HG03575 (cell line): ENCODE results near the gene MKX.

ENCODE experiments used
- ATAC-seq: cut with Tn5 transposase; IDR thresholded peaks from one replicate; pipeline ENCODE4 v1.9.1; 2021; ENCODE audit not compliant: unreplicated experiment, insufficient number of reproducible peaks, low FRiP score; ENCODE audit errors: extremely low read depth

Gene MKX

DNA sequence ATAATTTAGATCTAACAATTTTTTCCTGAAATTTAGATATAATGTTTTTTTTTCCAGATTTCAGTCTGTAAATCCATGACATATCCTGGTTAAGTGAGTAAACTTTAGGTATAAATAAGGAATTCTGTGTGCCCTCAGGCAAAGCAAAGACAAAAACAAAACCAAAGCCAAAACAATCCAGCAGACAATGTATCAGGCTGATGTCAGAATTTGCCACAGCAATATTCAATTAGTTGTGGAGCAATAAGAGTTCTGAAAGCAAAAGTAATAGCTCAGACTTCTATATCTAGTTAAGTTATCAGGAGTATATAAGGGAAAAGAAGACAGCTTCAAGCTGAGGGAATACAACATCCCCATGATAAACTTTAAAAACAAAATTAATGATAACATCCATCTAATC lies 82.0 kb downstream of the MKX start:
- no peak for ATAC-seq

DNA sequence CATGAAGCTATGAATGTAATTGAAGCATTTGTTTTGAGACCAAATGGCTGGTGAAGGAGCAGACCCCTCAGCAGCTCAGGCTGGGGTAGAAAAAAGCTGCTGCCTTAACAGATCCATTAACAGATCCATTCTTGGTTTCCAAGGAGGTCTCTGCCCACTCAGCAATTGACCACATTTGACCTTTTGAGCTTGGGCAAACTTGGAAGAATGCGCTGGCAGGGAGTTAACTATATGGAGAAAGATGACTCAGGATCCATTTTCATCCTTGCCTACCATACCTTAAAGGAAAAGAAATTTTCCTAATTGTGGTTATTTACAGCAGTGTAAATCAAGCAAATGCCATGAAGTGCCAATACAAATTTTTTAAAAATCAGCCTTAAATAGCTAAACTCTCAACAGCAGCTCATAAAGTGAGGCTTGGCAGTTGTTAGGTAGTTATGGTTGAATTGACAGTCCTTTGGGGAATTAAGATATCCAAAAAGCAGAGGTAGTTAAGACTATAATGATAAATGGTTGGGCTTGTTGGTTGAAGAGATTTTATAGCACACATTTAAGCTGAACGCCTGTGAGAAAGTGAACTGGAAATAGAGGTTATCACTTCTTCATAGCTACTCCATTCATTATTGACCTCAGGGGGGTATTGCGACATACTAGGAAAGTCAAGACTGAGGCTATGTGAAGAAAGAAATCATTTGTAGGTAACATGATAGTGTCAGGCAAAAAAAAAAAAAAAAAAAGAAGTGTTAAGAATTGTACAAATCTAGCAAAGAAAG lies 83.9 kb downstream of the MKX start:
- no peak for ATAC-seq

DNA sequence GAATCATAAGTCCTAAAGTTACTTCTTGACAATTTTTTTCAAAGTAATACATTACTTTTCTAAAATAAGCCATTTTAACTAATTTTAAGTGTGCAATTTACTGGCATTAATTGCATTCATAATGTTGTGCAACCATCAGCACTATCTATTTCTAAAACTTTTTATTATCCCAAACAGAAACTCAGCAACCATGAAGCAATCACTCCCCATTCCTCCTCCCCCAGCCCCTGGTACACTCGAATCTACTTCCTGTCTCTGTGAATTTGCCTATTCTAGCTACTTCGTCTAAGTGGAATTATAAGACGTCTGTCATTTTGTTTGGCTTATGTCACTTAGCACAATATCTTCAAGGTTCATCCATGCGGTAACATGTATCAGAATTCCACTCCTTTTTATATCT lies 84.9 kb downstream of the MKX start:
- ATAC-seq: no peak

DNA sequence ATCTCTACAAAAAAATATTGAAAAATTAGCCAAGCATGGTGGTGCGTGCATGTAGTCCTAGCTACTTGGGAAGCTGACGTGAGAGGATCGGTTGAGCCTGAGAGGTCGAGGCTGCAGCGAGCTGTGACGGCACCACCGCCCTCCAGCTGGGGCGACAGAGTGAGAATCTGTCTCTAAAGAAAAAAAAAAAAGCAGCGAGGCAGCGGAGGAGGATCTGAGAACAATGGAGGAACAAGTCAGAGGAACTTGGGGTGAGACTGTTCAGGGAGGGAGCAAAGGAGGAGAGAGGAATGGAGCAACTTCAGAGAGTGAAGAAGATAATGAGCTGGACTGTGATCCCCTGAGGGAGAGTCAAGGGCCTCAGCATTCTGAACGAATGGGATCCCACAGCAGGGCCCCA lies 85.4 kb downstream of the MKX start:
- no peak for ATAC-seq

DNA sequence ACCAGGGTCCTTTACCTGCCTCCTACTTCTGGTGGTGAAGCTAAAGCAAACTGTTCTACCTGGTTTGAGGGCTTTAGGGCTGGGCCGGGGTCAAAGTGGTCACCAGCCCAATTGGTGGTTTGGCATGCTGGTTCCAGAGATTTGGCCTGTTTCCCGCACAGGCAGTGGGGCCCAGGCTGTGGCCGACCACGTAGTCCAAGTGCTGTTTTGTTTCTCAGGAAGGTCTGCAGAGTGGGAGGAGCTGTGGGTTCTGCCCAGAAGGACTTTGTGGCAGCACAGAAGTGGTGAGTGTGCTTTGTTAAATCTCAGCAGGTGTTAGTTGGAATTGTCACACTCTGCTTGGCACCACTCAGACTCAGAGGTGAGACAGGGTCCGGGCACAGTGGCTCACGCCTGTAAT lies 85.8 kb downstream of the MKX start:
- ATAC-seq: no peak

DNA sequence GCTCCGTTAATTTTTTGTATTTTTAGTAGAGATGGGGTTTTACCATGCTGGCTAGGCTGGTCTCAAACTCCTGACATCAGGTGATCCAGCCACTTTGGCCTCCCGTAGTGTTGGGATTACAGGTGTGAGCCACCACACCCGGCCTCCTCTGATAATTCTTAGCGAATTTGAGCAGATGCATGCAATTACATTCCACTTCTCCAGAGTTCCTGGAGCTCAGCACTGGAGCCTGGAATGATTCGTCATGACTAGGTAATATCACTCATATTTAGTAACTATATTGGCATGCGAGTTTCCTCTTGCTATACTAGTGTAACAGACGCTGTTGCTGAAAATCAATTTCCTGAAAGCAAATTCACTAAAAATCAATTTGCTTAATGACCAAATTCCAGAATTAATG lies 86.8 kb downstream of the MKX start:
- ATAC-seq: no peak

DNA sequence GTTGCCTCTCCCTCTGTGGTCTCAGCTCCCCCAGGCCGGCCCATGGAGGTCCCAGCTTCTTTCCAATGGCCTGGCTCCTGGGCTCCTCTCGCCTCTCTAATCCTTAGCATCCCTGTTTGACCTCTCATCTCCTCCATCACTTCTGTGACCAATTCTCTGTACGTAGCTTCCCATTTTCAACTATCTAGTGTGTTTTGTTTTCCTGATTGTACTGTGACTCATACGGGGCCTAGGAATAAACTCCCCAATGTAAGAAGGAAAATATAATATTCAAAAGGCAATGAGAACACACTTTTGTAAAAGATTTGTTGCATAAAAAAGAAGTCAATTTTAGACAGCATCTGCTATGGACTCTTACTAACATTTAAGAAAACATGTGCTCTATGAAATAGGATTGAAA lies 90.3 kb downstream of the MKX start:
- no peak for ATAC-seq

DNA sequence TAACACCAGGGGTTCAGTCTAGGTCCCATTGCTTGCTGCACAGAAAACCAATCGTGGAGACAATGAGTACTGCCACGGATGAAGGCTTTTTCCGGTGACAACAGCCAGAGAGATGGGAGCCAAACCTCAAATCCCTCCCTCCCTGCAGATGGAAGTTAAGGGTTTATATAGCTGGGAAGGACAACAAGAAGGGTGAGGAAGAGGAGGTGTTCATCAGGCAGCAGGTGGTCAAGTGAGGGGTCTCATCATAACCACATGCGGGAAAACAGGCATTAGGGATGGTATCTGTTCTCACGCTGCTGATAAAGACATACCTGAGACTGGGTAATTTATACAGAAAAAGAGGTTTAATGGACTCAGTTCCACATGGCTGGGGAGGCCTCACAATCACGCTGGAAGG lies 91.3 kb downstream of the MKX start:
- no peak for ATAC-seq

DNA sequence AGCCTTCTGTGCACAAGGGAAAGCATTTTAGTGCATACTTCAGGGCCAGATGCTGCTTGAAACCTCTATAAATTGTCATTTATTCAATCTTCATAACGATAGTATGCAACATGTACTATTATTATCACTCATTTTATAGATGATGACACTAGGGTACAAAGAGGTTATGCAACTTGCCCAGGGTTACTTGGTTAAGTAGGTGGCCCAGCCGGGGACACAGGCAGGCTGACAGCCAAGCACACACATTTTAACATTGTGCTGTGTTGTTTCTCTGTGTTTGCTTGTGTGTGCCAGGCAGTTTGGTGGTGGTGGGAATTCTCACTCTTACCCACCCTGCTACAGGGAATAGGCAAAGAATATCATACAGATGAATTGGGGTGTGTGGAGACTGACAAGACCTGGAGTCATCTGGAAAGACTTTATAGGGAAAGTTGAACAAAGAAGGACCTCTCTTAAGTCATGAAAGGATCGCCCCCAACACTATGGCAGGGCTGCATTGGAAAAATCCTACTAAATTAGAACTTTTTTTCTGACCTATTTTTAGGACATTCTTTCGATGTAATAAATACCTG lies 98.9 kb downstream of the MKX start:
- no peak for ATAC-seq

DNA sequence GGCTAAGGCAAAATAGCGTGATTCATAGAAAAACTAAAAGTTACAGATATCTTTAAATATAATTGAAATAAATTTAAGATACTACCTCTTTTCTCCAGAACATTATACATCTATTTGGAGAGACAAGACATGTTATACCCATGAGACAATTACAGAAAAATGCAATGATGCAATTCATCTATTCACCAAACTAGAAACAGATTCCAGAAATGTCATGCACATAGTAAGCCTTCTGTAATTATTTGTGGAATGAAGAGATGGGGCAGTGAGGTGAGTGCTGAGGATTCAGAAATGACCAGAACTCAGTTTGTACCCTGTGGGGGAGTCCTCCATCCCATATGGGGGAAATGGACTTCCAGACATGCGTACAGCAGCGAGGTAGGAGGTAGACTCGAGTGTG lies 99.4 kb downstream of the MKX start:
- no peak for ATAC-seq

DNA sequence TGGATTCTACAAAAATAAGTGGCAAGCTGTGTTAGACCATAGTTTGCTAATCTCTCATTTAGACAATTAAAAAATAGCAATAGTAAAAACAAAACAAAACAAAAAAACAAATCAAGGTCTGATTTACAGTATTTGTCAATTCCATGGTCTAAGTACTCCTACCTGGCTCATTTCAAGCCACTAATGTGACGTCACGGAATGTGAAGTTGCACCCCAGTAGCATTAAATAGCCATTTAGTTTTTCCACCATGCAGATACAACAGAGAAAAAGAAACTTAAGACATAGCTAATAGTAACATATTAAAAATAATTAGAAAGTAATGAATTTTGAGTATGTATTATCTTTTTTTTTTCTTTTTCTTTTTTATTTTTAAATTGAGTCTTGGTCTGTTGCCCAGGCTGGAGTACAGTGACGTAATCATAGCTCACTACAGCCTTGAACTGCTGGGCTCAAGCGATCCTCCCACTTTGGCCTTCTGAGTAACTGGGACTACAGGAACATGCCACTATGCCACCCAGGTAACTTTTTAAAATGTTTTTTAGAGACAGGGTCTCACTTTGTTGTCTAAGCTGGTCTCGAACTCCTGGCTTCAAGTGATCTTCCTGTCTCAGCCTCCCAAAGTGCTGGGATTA lies 101.2 kb downstream of the MKX start:
- ATAC-seq: no peak

DNA sequence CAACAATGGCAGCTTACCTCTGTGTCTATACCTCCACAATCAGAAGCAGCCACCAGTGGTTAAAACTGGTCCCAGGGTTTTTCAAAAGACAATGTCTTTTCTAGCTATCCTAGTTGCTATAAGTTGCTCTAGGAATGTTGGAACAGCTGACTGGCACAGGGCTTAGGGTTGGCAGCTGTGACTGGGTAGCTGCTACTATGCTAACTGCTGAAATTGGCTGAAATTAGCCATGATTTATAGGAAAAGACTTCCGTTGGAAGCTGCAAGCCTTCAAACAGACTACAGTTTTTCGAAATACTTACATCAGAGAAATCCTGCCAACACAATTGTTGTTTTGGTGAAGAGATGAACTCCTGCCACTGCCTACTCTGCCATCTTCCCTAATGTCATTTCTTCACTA lies 102.3 kb downstream of the MKX start:
- ATAC-seq: no peak

DNA sequence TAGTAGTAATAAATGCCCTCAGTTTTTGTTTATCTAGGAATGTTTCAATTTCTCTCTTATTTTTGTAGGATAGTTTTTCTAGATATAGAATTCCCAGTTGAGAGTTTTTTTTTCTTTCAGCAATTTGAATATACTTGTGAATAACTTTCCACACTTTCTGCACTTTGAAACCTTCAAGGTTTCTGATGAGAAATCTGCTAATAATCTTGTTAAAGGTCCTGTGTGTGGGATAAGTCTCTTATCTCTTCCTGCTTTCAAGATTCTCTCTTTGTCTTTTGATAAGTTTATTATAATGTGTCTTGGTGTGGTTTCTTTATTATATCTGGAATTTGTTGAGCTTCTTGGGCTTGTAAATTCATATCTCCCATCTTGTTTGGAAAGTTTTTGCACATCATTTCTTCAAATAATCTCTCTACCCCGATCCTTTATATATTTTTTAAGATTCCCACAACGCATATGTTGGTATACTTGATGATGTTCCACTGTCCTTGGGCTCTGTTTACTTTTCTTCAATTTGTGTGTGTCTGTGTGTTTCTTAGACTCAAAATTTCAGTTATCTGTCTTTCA lies 103.5 kb downstream of the MKX start:
- no peak for ATAC-seq

DNA sequence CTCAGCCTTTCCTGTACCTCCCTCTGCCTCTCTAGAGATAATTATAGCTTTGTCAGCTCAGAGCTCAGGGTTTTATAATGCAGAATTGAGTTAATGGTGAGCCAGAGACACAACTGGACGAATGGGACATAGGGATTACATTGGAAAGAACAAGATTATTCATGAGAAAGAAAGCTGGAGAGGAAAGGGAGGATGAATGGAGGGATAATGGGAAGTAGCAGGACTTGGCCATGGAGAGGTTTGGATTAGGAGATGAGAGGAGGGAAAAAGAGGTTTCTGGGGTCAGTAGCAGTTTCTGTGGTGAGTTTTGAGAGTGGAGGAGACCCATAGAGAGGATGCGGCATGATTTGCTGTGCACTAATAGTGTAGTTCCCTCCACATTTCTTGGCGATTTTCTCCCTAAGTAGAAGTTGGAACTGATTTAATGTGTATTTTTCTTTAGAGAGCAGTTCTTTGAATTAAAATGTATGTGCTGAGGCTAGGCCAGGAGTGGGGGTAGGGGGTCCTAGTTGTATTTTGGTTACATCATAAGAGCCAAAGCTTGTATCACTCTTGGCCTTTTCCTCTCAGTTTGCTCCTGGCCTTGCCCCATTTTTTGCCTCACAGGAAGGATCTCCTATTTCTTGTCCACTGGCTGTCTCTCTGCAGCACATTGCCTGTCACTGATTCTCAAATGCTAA lies 107.4 kb downstream of the MKX start:
- ATAC-seq: no peak

DNA sequence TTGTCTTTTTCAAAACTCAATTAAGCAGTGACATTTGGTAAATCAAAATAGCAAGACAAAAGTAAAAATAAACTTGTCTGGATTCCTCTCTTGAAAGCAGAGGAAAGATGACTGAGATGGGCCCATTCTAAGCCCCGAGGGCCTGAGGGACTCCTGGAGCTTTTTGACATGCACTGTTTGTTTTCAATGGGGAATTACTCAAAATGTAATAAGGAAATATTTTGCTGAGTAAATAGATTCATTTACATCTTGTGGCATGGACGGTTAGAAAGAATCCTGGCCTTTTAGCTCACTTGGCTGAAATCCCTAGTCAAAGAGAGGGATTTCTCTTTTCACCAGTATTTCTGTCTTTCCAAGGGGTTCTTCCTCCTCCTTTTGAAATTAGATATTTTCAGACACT lies 108.0 kb downstream of the MKX start:
- no peak for ATAC-seq

DNA sequence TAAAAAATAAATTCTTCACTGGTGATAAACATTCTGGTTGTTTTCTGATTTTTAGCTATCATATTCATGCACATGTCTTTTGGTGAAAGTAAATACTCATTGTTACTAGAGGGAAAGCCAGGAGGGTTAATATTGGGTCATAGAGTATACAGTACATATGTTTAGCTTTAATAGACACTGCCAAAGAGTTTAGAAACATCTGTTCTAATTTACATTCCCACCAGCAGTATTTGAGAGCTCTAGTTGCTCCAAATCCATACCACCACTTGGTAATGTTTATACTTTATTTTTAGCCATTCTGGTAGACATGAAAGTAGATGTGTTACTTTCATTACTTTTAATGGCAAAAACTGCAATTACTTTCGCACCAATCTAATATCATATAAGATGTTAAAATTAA lies 108.8 kb downstream of the MKX start:
- no peak for ATAC-seq

DNA sequence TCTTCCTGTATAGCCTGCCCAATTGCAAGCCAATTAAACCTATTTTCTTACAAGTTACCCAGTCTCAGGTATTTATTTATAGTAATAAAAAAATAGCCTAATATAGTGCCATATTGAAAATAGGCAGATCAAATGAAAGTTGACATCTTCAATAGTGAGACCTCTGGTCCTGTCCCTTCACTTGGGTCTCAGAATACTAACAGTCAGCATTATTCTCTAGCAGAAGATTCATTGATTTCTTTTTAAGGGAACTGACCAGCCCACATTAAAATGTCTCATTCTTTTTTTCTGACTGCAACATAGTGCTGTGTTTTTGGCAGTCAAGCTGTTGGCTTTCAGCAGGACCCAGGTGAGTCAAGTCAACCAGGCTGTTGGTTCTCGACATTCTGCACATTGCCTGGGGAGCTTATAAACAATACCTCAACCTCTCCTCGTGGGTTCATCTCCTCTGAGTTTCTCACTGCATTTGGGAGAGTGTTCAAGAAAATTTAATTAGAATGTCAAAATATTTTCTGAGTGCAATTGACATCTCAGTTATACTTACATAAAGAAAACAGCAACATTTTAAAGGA lies 109.8 kb downstream of the MKX start:
- no peak for ATAC-seq

DNA sequence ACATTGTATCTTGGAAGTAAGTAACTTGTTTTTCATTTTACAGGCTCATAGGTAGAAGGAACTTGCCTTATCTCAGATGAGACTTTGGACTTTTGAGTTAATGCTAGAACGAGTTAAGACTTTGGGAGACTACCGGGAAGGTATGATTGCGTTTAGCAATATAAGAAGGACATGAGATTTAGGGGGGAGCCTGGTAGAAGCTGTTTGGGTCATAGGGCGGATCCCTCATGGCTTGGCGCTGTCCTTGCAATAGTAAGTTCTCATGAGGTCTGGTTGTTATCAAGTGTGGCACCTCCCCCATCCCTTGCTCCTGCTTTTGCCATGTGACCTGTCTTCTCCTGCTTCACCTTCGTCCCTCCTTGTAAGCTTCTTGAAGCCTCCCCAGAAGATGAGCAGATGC lies 110.3 kb downstream of the MKX start:
- ATAC-seq: no peak

DNA sequence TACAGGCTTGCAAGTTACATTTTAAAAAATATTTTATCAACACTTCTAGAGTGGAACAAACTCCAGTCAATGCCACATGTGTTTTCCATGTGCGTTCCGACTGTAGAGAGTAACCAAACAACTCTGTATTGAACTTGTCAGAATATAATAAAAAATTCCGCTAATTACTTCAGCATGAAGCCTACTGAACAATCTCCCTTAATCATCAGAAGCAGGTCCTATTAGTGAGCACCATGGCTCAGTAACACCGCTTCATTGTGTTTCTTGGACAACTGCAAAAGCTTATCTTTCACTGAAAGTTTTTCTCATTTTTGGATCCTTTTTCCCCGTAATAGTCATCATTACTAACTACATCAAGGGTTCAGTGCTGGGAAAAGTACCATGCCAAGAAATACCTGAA lies 117.0 kb downstream of the MKX start:
- no peak for ATAC-seq
